Neural cell (in vitro differentiated cells): ENCODE measurements around the gene TAPBP. TPM values are rescaled to one million over a fixed set of nuclear protein-coding genes. Genes with fewer than 3 reads are reported as not detected.

ENCODE experiments used
- H2AFZ ChIP-seq: fragments of 200-600, 300-800 bp; sonication (generic), shearing (Covaris generic); 2 replicates; pipeline ENCODE4 v1.6.0; 2014; ENCODE audit warnings: low read depth, mild to moderate bottlenecking, antibody characterized with exemption, low read length, moderate library complexity
- H3F3A ChIP-seq: fragments of 200-600 bp; shearing (Covaris generic); 2 replicates; pipeline ENCODE4 v1.6.1; 2016; ENCODE audit warnings: mild to moderate bottlenecking, moderate library complexity, mixed read lengths, antibody characterized with exemption, low read length; ENCODE audit not compliant: insufficient read depth, poor library complexity, severe bottlenecking
- H3K27ac ChIP-seq: fragments of 200-600, 300-800 bp; sonication (generic), shearing (Covaris generic); 2 replicates; pipeline ENCODE4 v1.5.1; 2014; ENCODE audit warnings: mild to moderate bottlenecking, low read length, moderate library complexity
- H3K27me3 ChIP-seq: fragments of 300-800, 200-600 bp; sonication (generic), shearing (Covaris generic); 2 replicates; pipeline ENCODE4 v1.6.0; 2014; ENCODE audit warnings: mild to moderate bottlenecking, low read depth, low read length, moderate library complexity; ENCODE audit not compliant: insufficient read depth
- H3K36me3 ChIP-seq: fragments of 300-800, 200-600 bp; sonication (generic), shearing (Covaris generic); 2 replicates; pipeline ENCODE4 v1.5.1; 2014; ENCODE audit warnings: mild to moderate bottlenecking, antibody characterized with exemption, low read length, moderate library complexity; ENCODE audit not compliant: insufficient read depth
- H3K4me2 ChIP-seq: fragments of 300-800, 200-600 bp; sonication (generic), shearing (Covaris generic); 2 replicates; pipeline ENCODE4 v1.6.0; 2014; ENCODE audit warnings: mild to moderate bottlenecking, low read length
- H3K4me3 ChIP-seq: fragments of 300-800, 200-600 bp; sonication (generic), shearing (Covaris generic); 2 replicates; pipeline ENCODE4 v1.5.1; 2014; ENCODE audit warnings: mild to moderate bottlenecking, low read length, moderate library complexity
- H3K79me2 ChIP-seq: fragments of 200-600 bp; shearing (Covaris generic); replicated peaks from 2 replicates; pipeline ENCODE4 v1.6.0; 2014; ENCODE audit warnings: mild to moderate bottlenecking, low read length, moderate library complexity; ENCODE audit not compliant: insufficient read depth
- H3K9ac ChIP-seq: fragments of 300-800, 200-600 bp; sonication (generic), shearing (Covaris generic); 2 replicates; pipeline ENCODE4 v1.6.1; 2016; ENCODE audit warnings: mild to moderate bottlenecking, low read length, mixed read lengths
- H3K9me2 ChIP-seq: fragments of 200-600 bp; shearing (Covaris generic); 2 replicates; pipeline ENCODE4 v1.6.1; 2016; ENCODE audit warnings: mild to moderate bottlenecking, low read length, mixed read lengths; ENCODE audit not compliant: insufficient read depth
- H3K9me3 ChIP-seq: fragments of 200-600, 300-800 bp; sonication (generic), shearing (Covaris generic); 2 replicates; pipeline ENCODE4 v1.6.1; 2016; ENCODE audit warnings: mild to moderate bottlenecking, mixed run types, low read length, moderate library complexity, mixed read lengths
- H4K20me1 ChIP-seq: fragments of 200-600 bp; shearing (Covaris generic); 2 replicates; pipeline ENCODE4 v1.6.1; 2016; ENCODE audit warnings: mild to moderate bottlenecking, mixed run types; ENCODE audit not compliant: insufficient read depth
- CTCF ChIP-seq: fragments of 450-650 bp; IDR thresholded peaks from 2 replicates; pipeline ENCODE4 v1.5.1; 2014; ENCODE audit warnings: antibody characterized with exemption, mild to moderate bottlenecking, moderate library complexity; ENCODE audit not compliant: poor library complexity, severe bottlenecking
- EP300 ChIP-seq: fragments of 450-650 bp; conservative IDR thresholded peaks from 2 replicates; pipeline ENCODE4 v1.6.1; 2014; ENCODE audit warnings: antibody characterized with exemption, mild to moderate bottlenecking, moderate library complexity; ENCODE audit not compliant: poor library complexity, severe bottlenecking
- EZH2 ChIP-seq: fragments of 200-600, 300-800 bp; shearing (Covaris generic), sonication (generic); IDR thresholded peaks from 2 replicates; pipeline ENCODE4 v1.6.1; 2014; ENCODE audit warnings: antibody characterized with exemption, low read length, borderline replicate concordance, mild to moderate bottlenecking; ENCODE audit not compliant: insufficient read depth, poor library complexity, severe bottlenecking
- MXI1 ChIP-seq: fragments of 450-650 bp; conservative IDR thresholded peaks from 2 replicates; pipeline ENCODE4 v1.6.1; 2014; ENCODE audit warnings: antibody characterized with exemption, mild to moderate bottlenecking; ENCODE audit not compliant: poor library complexity, severe bottlenecking
- POLR2AphosphoS5 ChIP-seq: IDR thresholded peaks from 2 replicates; pipeline ENCODE4 v1.6.1; 2012
- RAD21 ChIP-seq: fragments of 450-650 bp; conservative IDR thresholded peaks from 2 replicates; pipeline ENCODE4 v1.6.1; 2014; ENCODE audit warnings: antibody characterized with exemption, mild to moderate bottlenecking, moderate library complexity
- REST ChIP-seq: IDR thresholded peaks from 2 replicates; pipeline ENCODE4 v1.6.1; 2012; ENCODE audit warnings: borderline replicate concordance
- SMC3 ChIP-seq: fragments of 450-650 bp; conservative IDR thresholded peaks from 2 replicates; pipeline ENCODE4 v1.6.1; 2014; ENCODE audit warnings: antibody characterized with exemption, mild to moderate bottlenecking, moderate library complexity; ENCODE audit not compliant: poor library complexity
- TAF1 ChIP-seq: IDR thresholded peaks from 2 replicates; pipeline ENCODE4 v1.6.1; 2012; ENCODE audit warnings: low read depth
- polyA plus RNA-seq: library from polyadenylated mRNA; depleted of rRNA; stranded (reverse); fragments of >200 nt; gene quantifications from 2 replicates; pipeline ENCODE4 v1.2.3, GENCODE V29; 2014

Gene TAPBP
- polyA plus RNA-seq, 1 donor from 2014 or later, result 1.2 TPM

- H3K27ac ChIP-seq, result no peak overlapping the region
- no peak overlapping the region for H3K4me3 ChIP-seq
- no peak overlapping the region for H3K9ac ChIP-seq
- H3K27me3 ChIP-seq, result no peaks in the 10 kb centered on the region
- no peak overlapping the region for H3K4me2 ChIP-seq
- H3K9me2 ChIP-seq, result no peaks in the 10 kb centered on the region
- TF ChIP-seq EP300 (no peak), MXI1 (no peak), TAF1 (no peak), REST (no peak)
- H2AFZ ChIP-seq, result no peak overlapping the region
- peaks cover 12% of the 10 kb centered on the region for H3K79me2 ChIP-seq
- H3F3A ChIP-seq, result no peaks in the 10 kb centered on the region
- no peaks in the 10 kb centered on the region for H4K20me1 ChIP-seq
- H3K9me3 ChIP-seq, result no peaks in the 10 kb centered on the region
- no peaks in the 10 kb centered on the region for H3K36me3 ChIP-seq
These were observed 8.8 kb downstream of the TAPBP start for GRCh38 chr6:33305052-33305451.

- no peak overlapping the region for H3K27ac ChIP-seq
- H3K36me3 ChIP-seq, result no peaks in the 10 kb centered on the region
- H4K20me1 ChIP-seq, result no peaks in the 10 kb centered on the region
- H3K9ac ChIP-seq, result no peak overlapping the region
- H3K9me3 ChIP-seq, result no peaks in the 10 kb centered on the region
- no peak overlapping the region for H3K4me3 ChIP-seq
- no peaks in the 10 kb centered on the region for H3K27me3 ChIP-seq
- H3K4me2 ChIP-seq, result no peak overlapping the region
- no peaks in the 10 kb centered on the region for H3F3A ChIP-seq
- peaks cover 12% of the 10 kb centered on the region for H3K79me2 ChIP-seq
- H3K9me2 ChIP-seq, result no peaks in the 10 kb centered on the region
- TF ChIP-seq EP300, result no peak
- TF ChIP-seq POLR2AphosphoS5, result no peak
- no peak for TF ChIP-seq REST
- TF ChIP-seq MXI1, result no peak
- TF ChIP-seq EZH2, result no peak
- TF ChIP-seq RAD21, result no peak
- TF ChIP-seq CTCF, result no peak
- TF ChIP-seq TAF1, result no peak
- no peak for TF ChIP-seq SMC3
- H2AFZ ChIP-seq, result no peak overlapping the region
These were observed 9.7 kb downstream of the TAPBP start for GRCh38 chr6:33304216-33304615.
